HCT116 (cell line): Measurements from ENCODE around the gene MBD3L2B.

Source experiments
- CEBPB ChIP-seq: IDR thresholded peaks from 2 replicates; pipeline ENCODE4 v1.6.1; 2012; ENCODE audit warnings: low read depth
- CTCF ChIP-seq, 3 experiments: fragments of 200-600 bp in 1 of 3; sonication (generic) in 1 of 3; IDR thresholded peaks in 2 of 3; conservative IDR thresholded peaks in 1 of 3; 2 replicates each; pipeline ENCODE4 v1.5.1; 2012 to 2017; ENCODE audit warnings: low read depth in 2 of 3, low read length in 2 of 3, antibody characterized with exemption in 1 of 3, borderline replicate concordance in 1 of 3, control low read depth in 1 of 3, mild to moderate bottlenecking in 1 of 3, mixed read lengths in 1 of 3, mixed run types in 1 of 3, moderate library complexity in 1 of 3; ENCODE audit not compliant: insufficient read depth in 1 of 3
- EGR1 ChIP-seq: IDR thresholded peaks from 2 replicates; pipeline ENCODE4 v1.6.1; 2012; ENCODE audit warnings: low read depth
- EZH2phosphoT487 ChIP-seq: fragments of 200-600 bp; IDR thresholded peaks from 2 replicates; pipeline ENCODE4 v1.6.1; 2018; ENCODE audit warnings: antibody characterized with exemption, borderline replicate concordance
- JUND ChIP-seq: IDR thresholded peaks from 2 replicates; pipeline ENCODE4 v1.6.1; 2012
- POLR2A ChIP-seq: IDR thresholded peaks from 2 replicates; pipeline ENCODE4 v1.7.0; 2011; ENCODE audit warnings: borderline replicate concordance; ENCODE audit not compliant: insufficient read depth, insufficient read length; ENCODE audit errors: extremely low read depth
- POLR2AphosphoS5 ChIP-seq: IDR thresholded peaks from 2 replicates; pipeline ENCODE4 v1.6.1; 2011; ENCODE audit warnings: mild to moderate bottlenecking, low read depth, low read length, moderate library complexity
- RAD21 ChIP-seq: IDR thresholded peaks from 2 replicates; pipeline ENCODE4 v1.6.1; 2012; ENCODE audit warnings: low read depth, mild to moderate bottlenecking
- SP1 ChIP-seq: IDR thresholded peaks from 2 replicates; pipeline ENCODE4 v1.6.1; 2012; ENCODE audit warnings: low read depth
- YY1 ChIP-seq: IDR thresholded peaks from 2 replicates; pipeline ENCODE4 v1.6.1; 2011; ENCODE audit warnings: low read length, low read depth, moderate library complexity, mild to moderate bottlenecking; ENCODE audit not compliant: insufficient replicate concordance; ENCODE audit errors: extremely low read depth
- ZBTB33 ChIP-seq: IDR thresholded peaks from 2 replicates; pipeline ENCODE4 v1.6.1; 2011; ENCODE audit warnings: mild to moderate bottlenecking, low read length, moderate library complexity; ENCODE audit not compliant: insufficient replicate concordance; ENCODE audit errors: extremely low read depth

GRCh38 chr19:7013678-7014077 is 7.6 kb downstream of the MBD3L2B start:
- TF ChIP-seq CTCF (IDR thresholded peaks at IDR 0.05 in 2 of 3, conservative IDR thresholded peaks at IDR 0.05 in 1 of 3; ENCODE audit: borderline replicate concordance in 1 of 3, insufficient read depth in 1 of 3, low read depth in 2 of 3, low read length in 2 of 3) (no peak), JUND (no peak), POLR2AphosphoS5 (no peak), RAD21 (no peak), EGR1 (no peak), EZH2phosphoT487 (no peak), SP1 (no peak), CEBPB (no peak), ZBTB33 (no peak), YY1 (no peak), POLR2A (no peak)
